ENCODE results near the gene MEX3C.

MEX3C gene

GRCh38 chr18:51151568-51152511 is 45.6 kb downstream of the MEX3C start:
- DNase-seq, result no peak

GRCh38 chr18:51151185-51151567 is 46.3 kb downstream of the MEX3C start:
- no peak for DNase-seq

GRCh38 chr18:51150113-51150700 is 47.3 kb downstream of the MEX3C start:
- DNase-seq, result no peak

GRCh38 chr18:51149670-51150069 is 47.8 kb downstream of the MEX3C start:
- DNase-seq, result no peak

- no peak for DNase-seq
Observed at GRCh38 chr18:51146909-51147308, 50.6 kb downstream of the MEX3C start.

- no peak for DNase-seq
Observed at GRCh38 chr18:51138936-51139335, 58.5 kb downstream of the MEX3C start.

- DNase-seq, result no peak
Observed at GRCh38 chr18:51137891-51138290, 59.6 kb downstream of the MEX3C start.

- no peak for DNase-seq
Observed at GRCh38 chr18:51137026-51137729, 60.3 kb downstream of the MEX3C start.

GRCh38 chr18:51135795-51136194 is 61.7 kb downstream of the MEX3C start:
- no peak for DNase-seq

- no peak for DNase-seq
Observed at GRCh38 chr18:51135364-51135763, 62.1 kb downstream of the MEX3C start.

- DNase-seq, result no peak
Observed at GRCh38 chr18:51134721-51135120, 62.8 kb downstream of the MEX3C start.

- DNase-seq, result no peak
Observed at GRCh38 chr18:51133580-51134160, 63.8 kb downstream of the MEX3C start.

GRCh38 chr18:51132256-51132935 is 65.1 kb downstream of the MEX3C start:
- no peak for DNase-seq

- DNase-seq, result no peak
Observed at GRCh38 chr18:51128533-51128932, 68.9 kb downstream of the MEX3C start.

GRCh38 chr18:51127664-51128063 is 69.8 kb downstream of the MEX3C start:
- DNase-seq, result no peak

GRCh38 chr18:51125976-51126375 is 71.5 kb downstream of the MEX3C start:
- no peak for DNase-seq

All from DMS 273 treated with DMSO at 0.1 percent for 48 hours (cell line).